Bronchial epithelial cell (primary cell): ENCODE measurements around the gene KIAA1671. TPM values are rescaled to one million over a fixed set of nuclear protein-coding genes. Genes with fewer than 3 reads are reported as not detected.

ENCODE experiments used
- DNase-seq: peaks from one replicate; pipeline ENCODE4 v3.0.0-alpha.2; 2010; ENCODE audit warnings: low read depth
- FAIRE-seq: peaks from 2 replicates; lab custom pipeline; 2011; peaks lifted over from hg19 to GRCh38; lab: Jason Lieb, UNC
- H3K27me3 ChIP-seq: 2 replicates; pipeline ENCODE4 v1.5.1; 2011; ENCODE audit warnings: low read length; ENCODE audit not compliant: control insufficient read depth, insufficient read depth
- H3K36me3 ChIP-seq: 2 replicates; pipeline ENCODE4 v1.5.1; 2011; ENCODE audit warnings: low read length; ENCODE audit not compliant: control insufficient read depth, insufficient read depth
- H3K4me3 ChIP-seq: 2 replicates; pipeline ENCODE4 v1.5.1; 2011; ENCODE audit warnings: mild to moderate bottlenecking, low read depth, low read length, control low read depth
- CTCF ChIP-seq: IDR thresholded peaks from 2 replicates; pipeline ENCODE4 v1.5.1; 2011; ENCODE audit warnings: mild to moderate bottlenecking, moderate library complexity, low read length, control low read depth, inconsistent platforms; ENCODE audit not compliant: insufficient read depth, severe bottlenecking
- total RNA-seq: library from RNA; depleted of rRNA; stranded (reverse); fragments of >200 nt; gene quantifications from 2 replicates; pipeline ENCODE4 v1.2.1, GENCODE V29; 2014

The KIAA1671 gene
- total RNA-seq, 1 donor from 2014 or later: 14.7 TPM

GRCh38 chr22:24975125-24975640, 22.7 kb downstream of the KIAA1671 start:
- H3K36me3 ChIP-seq: peaks cover 1% of the 10 kb centered on the region
- TF ChIP-seq CTCF: no peak
- DNase-seq (peak; percentile 72), FAIRE-seq (no peak)
- H3K27me3 ChIP-seq: no peaks in the 10 kb centered on the region
- no peak overlapping the region for H3K4me3 ChIP-seq

DNA sequence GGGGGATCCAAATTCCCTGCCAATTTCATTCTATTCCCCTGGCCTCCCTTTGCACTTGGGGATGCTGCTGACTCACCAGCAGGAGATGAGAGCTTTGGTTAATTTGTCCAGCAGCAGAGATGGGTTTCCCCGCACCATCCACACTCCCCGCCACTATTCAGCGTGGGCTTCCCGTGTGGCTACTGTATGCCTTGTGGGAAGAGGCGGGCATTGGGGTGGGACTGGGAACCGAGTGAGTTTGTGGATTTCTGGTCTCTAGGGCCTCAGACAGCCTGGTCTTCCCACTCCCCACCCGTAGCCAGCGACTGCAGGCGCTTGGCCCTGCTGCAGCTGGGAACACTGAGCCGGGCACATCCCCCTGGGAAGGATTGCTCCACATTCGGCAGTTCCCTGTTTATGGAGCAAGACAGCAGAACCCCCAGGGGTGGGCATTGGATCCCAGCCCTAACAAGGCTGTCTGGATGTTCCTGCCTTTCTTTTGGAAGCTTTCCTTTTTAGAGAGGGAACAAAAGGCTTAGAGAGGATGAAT, 23.4 kb downstream of the KIAA1671 start:
- TF ChIP-seq CTCF: no peak
- FAIRE-seq: no peak
- DNase-seq: no peak
- Histone ChIP-seq H3K4me3 (no peak overlapping the region), H3K27me3 (no peaks in the 10 kb centered on the region), H3K36me3 (no peaks in the 10 kb centered on the region)

- no peaks in the 10 kb centered on the region for H3K36me3 ChIP-seq
- DNase-seq: peak; percentile 80
- no peak for TF ChIP-seq CTCF
- no peak for FAIRE-seq
- no peak overlapping the region for H3K4me3 ChIP-seq
- no peaks in the 10 kb centered on the region for H3K27me3 ChIP-seq
These were observed 24.1 kb downstream of the KIAA1671 start for GRCh38 chr22:24976442-24977218.

- TF ChIP-seq CTCF: no peak
- DNase-seq (peak; percentile 79), FAIRE-seq (no peak)
- H3K4me3 ChIP-seq: no peak overlapping the region
- no peaks in the 10 kb centered on the region for H3K36me3 ChIP-seq
- H3K27me3 ChIP-seq: no peaks in the 10 kb centered on the region
These were observed 25.1 kb downstream of the KIAA1671 start for GRCh38 chr22:24977370-24978221.

DNA sequence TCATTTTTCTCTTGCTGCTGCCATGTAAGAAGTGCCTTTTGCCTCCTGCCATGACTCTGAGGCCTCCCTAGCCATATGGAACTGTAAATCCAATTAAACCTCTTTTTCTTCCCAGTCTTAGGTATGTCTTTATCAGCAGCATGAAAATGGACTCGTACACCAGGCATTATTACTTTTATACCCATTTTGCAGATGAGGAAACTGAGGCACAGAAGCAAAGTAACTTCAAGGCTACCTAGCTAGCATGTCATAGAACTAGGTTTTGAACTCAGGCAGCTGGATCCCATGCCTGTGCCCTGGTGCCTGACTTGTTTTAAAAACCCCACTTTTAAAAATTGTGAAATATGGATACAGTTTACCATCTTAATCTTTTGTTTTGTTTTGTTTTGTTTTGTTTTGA, 25.8 kb downstream of the KIAA1671 start:
- DNase-seq: no peak
- no peaks in the 10 kb centered on the region for H3K36me3 ChIP-seq
- H3K4me3 ChIP-seq: no peak overlapping the region
- no peaks in the 10 kb centered on the region for H3K27me3 ChIP-seq
- FAIRE-seq: no peak
- TF ChIP-seq CTCF: no peak
